PC-9 (cell line): ENCODE measurements around the gene OR7C2. TPM values are rescaled to one million over a fixed set of nuclear protein-coding genes. Genes with fewer than 3 reads are reported as not detected.

ENCODE experiments used
- Bru-seq: library from RNA; stranded (reverse); fragments of 400-500 nt; gene quantifications from one replicate; lab custom pipeline; 2021; lab: Mats Ljungman, UMichigan
- BruChase-seq, 2 experiments: library from RNA; stranded (reverse); fragments of 400-500 nt; gene quantifications; one replicate each; lab custom pipeline; 2021; lab: Mats Ljungman, UMichigan
- BruUV-seq: library from RNA; stranded (reverse); fragments of 400-500 nt; replicated peaks from 2 replicates; lab custom pipeline; 2021; lab: Mats Ljungman, UMichigan
- CTCF ChIA-PET: fragments of 300-600 bp; sonication (Branson Sonifier 250); formaldehyde crosslinking; loops from one replicate; lab custom pipeline; 2022; ENCODE audit warnings: antibody characterized with exemption; lab: Charles Lee
- POLR2A ChIA-PET: fragments of 300-600 bp; sonication (Branson Sonifier 250); formaldehyde crosslinking; loops from one replicate; lab custom pipeline; 2022; ENCODE audit warnings: antibody characterized with exemption; ENCODE audit not compliant: unreplicated experiment; lab: Charles Lee
- DNase-seq, 2 experiments: peaks; one replicate each; pipeline versions ENCODE4 v3.0.0 to v3.0.0-alpha.2; 2015 to 2022; ENCODE audit warnings: mixed read lengths in 1 of 2
- H2AFZ ChIP-seq: fragments of 200-600 bp; sonication (generic); 2 replicates; pipeline ENCODE4 v1.8.1; 2017; ENCODE audit warnings: antibody characterized with exemption
- H3F3A ChIP-seq: fragments of 200-600 bp; sonication (generic); 2 replicates; pipeline ENCODE4 v1.8.1; 2017; ENCODE audit warnings: antibody characterized with exemption, mild to moderate bottlenecking, low read depth; ENCODE audit not compliant: insufficient read depth
- H3K27ac ChIP-seq: fragments of 200-600 bp; sonication (generic); 2 replicates; pipeline ENCODE4 v1.6.1; 2016; ENCODE audit warnings: mixed run types
- H3K27me3 ChIP-seq: fragments of 200-600 bp; sonication (generic); 2 replicates; pipeline ENCODE4 v1.6.1; 2016; ENCODE audit warnings: low read depth, mixed run types; ENCODE audit not compliant: insufficient read depth
- H3K36me3 ChIP-seq: fragments of 200-600 bp; sonication (generic); 2 replicates; pipeline ENCODE4 v1.6.1; 2016; ENCODE audit warnings: low read depth, mixed run types
- H3K4me1 ChIP-seq: fragments of 200-600 bp; sonication (generic); replicated peaks from 2 replicates; pipeline ENCODE4 v1.6.1; 2016; ENCODE audit warnings: mixed run types; ENCODE audit not compliant: insufficient read depth
- H3K4me2 ChIP-seq: fragments of 200-600 bp; sonication (generic); 2 replicates; pipeline ENCODE4 v1.6.1; 2017; ENCODE audit warnings: mixed run types
- H3K4me3 ChIP-seq: fragments of 200-600 bp; sonication (generic); 2 replicates; pipeline ENCODE4 v1.6.1; 2016; ENCODE audit warnings: mixed run types
- H3K79me2 ChIP-seq: fragments of 200-600 bp; sonication (generic); 2 replicates; pipeline ENCODE4 v1.6.1; 2017; ENCODE audit warnings: low read depth, mixed run types
- H3K9me2 ChIP-seq: fragments of 200-600 bp; sonication (generic); 2 replicates; pipeline ENCODE4 v1.8.1; 2017; ENCODE audit warnings: mild to moderate bottlenecking; ENCODE audit not compliant: insufficient read depth
- H3K9me3 ChIP-seq: fragments of 200-600 bp; sonication (generic); 2 replicates; pipeline ENCODE4 v1.8.1; 2016; ENCODE audit warnings: low read depth; ENCODE audit not compliant: insufficient read depth
- H4K20me1 ChIP-seq: fragments of 200-600 bp; sonication (generic); 2 replicates; pipeline ENCODE4 v1.8.1; 2017; ENCODE audit not compliant: insufficient read depth
- CTCF ChIP-seq: fragments of 200-600 bp; sonication (generic); conservative IDR thresholded peaks from 2 replicates; pipeline ENCODE4 v1.6.1; 2017; ENCODE audit warnings: mixed run types, antibody characterized with exemption, mild to moderate bottlenecking, moderate library complexity
- EZH2 ChIP-seq: fragments of 200-600 bp; sonication (generic); IDR thresholded peaks from 2 replicates; pipeline ENCODE4 v1.8.0; 2017; ENCODE audit warnings: antibody characterized with exemption, low read depth
- intact Hi-C: fragments of 100-400 bp; cut with micrococcal nuclease; formaldehyde crosslinking; loops from one replicate; pipeline ENCODE4 v1.10.0; 2022; ENCODE audit not compliant: unreplicated experiment
- long read RNA-seq: library from polyadenylated mRNA; stranded (forward); transcript quantifications from one replicate; pipeline ENCODE4 v2.0.0, GENCODE V29; 2022
- total RNA-seq: library from RNA; stranded (reverse); gene quantifications from 2 replicates; pipeline ENCODE4 v1.2.3, GENCODE V29; 2021

OR7C2 gene
- total RNA-seq (not detected in 2 replicates), Bru-seq, nascent RNA (not detected), BruChase-seq, experiment 1, labeled RNA remaining after a 2-hour chase (not detected), BruChase-seq, experiment 2, labeled RNA remaining after a 6-hour chase (not detected)
- long read RNA-seq: 0 reads

DNA sequence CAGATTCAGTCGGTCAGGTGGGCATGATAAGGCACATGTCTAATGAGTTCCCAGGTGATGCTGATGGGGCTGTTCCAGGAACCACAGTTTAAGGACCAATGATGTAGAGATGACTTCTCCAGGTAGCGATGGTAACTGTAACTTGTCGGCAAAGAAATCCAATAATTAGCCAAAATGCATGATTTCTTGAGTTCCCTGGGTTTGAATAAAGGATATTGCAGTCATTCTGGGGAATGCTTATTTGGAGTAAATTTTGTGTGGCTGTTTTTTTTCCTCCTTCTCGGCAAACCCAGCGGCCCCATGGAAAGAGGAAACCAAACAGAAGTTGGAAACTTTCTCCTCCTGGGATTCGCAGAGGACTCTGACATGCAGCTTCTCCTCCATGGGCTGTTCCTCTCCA lies at the start of gene OR7C2:
TSS of gene OR7C2 (plus strand) at position 301 of the 400 bp plus-strand sequence. CDS start at position 301, 0 bp downstream.
- H3K27me3 ChIP-seq: no peaks in the 10 kb centered on the region
- intact Hi-C loops: no loop called here
- H3K9me2 ChIP-seq: no peaks in the 10 kb centered on the region
- no peaks in the 10 kb centered on the region for H4K20me1 ChIP-seq
- H3K4me3 ChIP-seq: no peak within 1 kb of the TSS
- no peaks in the 10 kb centered on the region for H3K36me3 ChIP-seq
- ChIA-PET POLR2A (no interaction called here), CTCF (no interaction called here)
- TF ChIP-seq EZH2: no peak
- peaks cover 24% of the 10 kb centered on the region for H3K4me1 ChIP-seq
- peaks cover 23% of the 10 kb centered on the region for H3F3A ChIP-seq
- no peak within 1 kb of the TSS for H2AFZ ChIP-seq
- H3K4me2 ChIP-seq: no peak within 1 kb of the TSS
- no peak within 1 kb of the TSS for H3K27ac ChIP-seq
- 0 out of 2 replicates have a peak, but pooled peaks cover 5% of the 10 kb centered on the region for H3K9me3 ChIP-seq
- BruUV-seq: no TSS peak
- DNase-seq: no peak
- H3K79me2 ChIP-seq: no peaks in the 10 kb centered on the region

DNA sequence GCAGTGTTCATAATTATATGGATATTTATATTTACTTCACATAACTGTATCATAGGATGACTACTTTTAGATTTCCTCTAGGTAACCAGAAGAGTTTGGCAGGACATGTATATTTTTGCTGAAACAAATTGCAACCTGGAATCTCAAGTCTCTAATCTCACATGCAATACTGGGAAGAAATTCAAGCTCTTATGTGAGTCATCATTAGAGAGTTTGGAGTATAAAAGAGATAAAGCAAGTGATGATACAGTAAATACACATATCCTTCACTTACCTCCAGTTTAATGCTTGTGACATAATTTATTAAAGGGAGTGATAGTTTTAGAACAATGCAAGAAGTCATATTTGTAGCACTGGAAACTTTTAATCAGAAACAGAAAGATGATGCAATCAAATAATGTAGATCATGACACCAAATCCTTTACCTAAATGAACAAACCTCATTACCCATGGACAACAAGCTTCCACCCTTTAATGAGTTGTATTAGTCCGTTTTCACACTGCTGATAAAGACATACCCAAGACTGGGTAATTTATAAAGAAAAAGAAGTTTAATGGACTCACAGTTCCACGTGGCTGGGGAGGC lies 39.5 kb upstream of the OR7C2 start:
- Histone ChIP-seq H2AFZ (no peak overlapping the region), H3K36me3 (no peaks in the 10 kb centered on the region), H3K9me3 (no peaks in the 10 kb centered on the region), H3F3A (0 out of 2 replicates have a peak, but pooled peaks cover 5% of the 10 kb centered on the region), H3K4me2 (no peak overlapping the region; the same call in 1 of the 2 replicates), H3K79me2 (no peaks in the 10 kb centered on the region), H3K4me3 (no peak overlapping the region), H3K9me2 (no peaks in the 10 kb centered on the region), H3K27ac (peak overlapping the region; percentile 10; the same call in 1 of the 2 replicates), H3K27me3 (no peaks in the 10 kb centered on the region), H3K4me1 (peaks cover 9% of the 10 kb centered on the region), H4K20me1 (no peaks in the 10 kb centered on the region)
- DNase-seq: peak in 1 of 2 experiments; percentile 64
- BruUV-seq: no TSS peak
- intact Hi-C loops: no loop called here
- TF ChIP-seq CTCF: no peak
- TF ChIP-seq EZH2: no peak
- CTCF ChIA-PET: no interaction called here
- POLR2A ChIA-PET: no interaction called here

- Histone ChIP-seq H3K27ac (no peak overlapping the region), H3K79me2 (no peaks in the 10 kb centered on the region), H3F3A (no peaks in the 10 kb centered on the region), H2AFZ (no peak overlapping the region), H3K27me3 (no peaks in the 10 kb centered on the region), H3K4me1 (peaks cover 7% of the 10 kb centered on the region; the same call in 1 of the 2 replicates), H3K4me3 (no peak overlapping the region), H3K4me2 (no peak overlapping the region), H3K36me3 (no peaks in the 10 kb centered on the region), H4K20me1 (no peaks in the 10 kb centered on the region), H3K9me3 (no peaks in the 10 kb centered on the region), H3K9me2 (no peaks in the 10 kb centered on the region)
- TF ChIP-seq CTCF (no peak), EZH2 (no peak)
- DNase-seq: peak in 1 of 2 experiments; percentile 73
- BruUV-seq: no TSS peak
- CTCF ChIA-PET: no interaction called here
- intact Hi-C loops: no loop called here
- POLR2A ChIA-PET: no interaction called here
Measured at GRCh38 chr19:14906711-14907110, 34.6 kb upstream of the OR7C2 start.
